Chondrocyte (in vitro differentiated cells): Measurements from ENCODE around the gene EXOC7. TPM values are rescaled to one million over a fixed set of nuclear protein-coding genes. Genes with fewer than 3 reads are reported as not detected.

ENCODE experiments used
- DNase-seq: peaks from one replicate; pipeline ENCODE4 v3.0.0; 2021; ENCODE audit warnings: mixed read lengths, low spot score
- H3K27ac Mint-ChIP-seq: one replicate; pipeline ENCODE4 v1.8.0; 2021; ENCODE audit warnings: mild to moderate bottlenecking, moderate library complexity, mixed read lengths; ENCODE audit not compliant: unreplicated experiment
- H3K27me3 Mint-ChIP-seq: 2 replicates; pipeline ENCODE4 v1.8.0; 2021; ENCODE audit warnings: low read depth, mixed read lengths
- H3K36me3 Mint-ChIP-seq: 2 replicates; pipeline ENCODE4 v1.8.0; 2021; ENCODE audit warnings: low read depth, mixed read lengths
- H3K4me1 Mint-ChIP-seq: 2 replicates; pipeline ENCODE4 v1.8.0; 2021; ENCODE audit warnings: low read depth, mild to moderate bottlenecking, mixed read lengths
- H3K4me3 Mint-ChIP-seq: one replicate; pipeline ENCODE4 v1.8.0; 2021; ENCODE audit warnings: mild to moderate bottlenecking, moderate library complexity, mixed read lengths; ENCODE audit not compliant: unreplicated experiment
- H3K9me3 Mint-ChIP-seq: 2 replicates; pipeline ENCODE4 v1.8.0; 2021; ENCODE audit warnings: low read depth, mixed read lengths
- total RNA-seq: library from RNA; stranded (reverse); gene quantifications from 3 replicates; pipeline ENCODE4 v1.2.1, GENCODE V29; 2021
- TF ChIP-seq, protein P1 (sequence below): fragments of 200-600 bp; sonication (generic); IDR thresholded peaks from 2 replicates; pipeline ENCODE4 v1.5.0; 2021; ENCODE audit warnings: antibody characterized with exemption, mild to moderate bottlenecking, moderate library complexity

EXOC7 gene
- total RNA-seq, 1 donor from 2014 or later, result 131 TPM

DNA sequence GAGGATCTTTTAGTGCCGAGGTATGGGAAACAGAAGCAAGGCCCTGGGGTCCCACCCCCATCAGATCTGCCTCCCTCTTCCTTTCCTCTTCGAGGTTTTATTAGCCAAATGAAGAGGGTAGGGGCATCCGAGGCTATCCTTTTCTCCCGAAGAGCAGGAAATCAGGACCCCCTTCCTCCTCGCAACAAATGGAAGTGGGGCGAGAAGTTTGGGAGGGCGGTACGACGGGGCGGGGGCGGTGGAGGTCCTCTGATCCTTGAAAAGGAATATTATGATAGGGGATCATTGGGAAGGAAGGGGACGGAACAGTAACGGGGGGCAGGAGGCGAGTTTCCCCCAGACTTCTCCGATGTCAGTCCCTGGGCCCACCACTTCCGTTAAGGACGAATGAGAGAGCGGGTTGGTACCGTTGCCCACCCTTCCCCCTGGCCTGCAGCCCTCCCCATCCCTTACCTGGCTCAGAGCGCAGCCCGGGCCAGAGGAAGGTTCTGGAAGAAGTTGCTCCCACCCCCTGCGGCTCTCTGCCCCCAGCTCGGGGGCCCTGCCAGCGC, 37.1 kb upstream of the EXOC7 start:
- Mint-ChIP-seq H3K27me3 (peaks cover 12% of the 10 kb centered on the region), H3K9me3 (no peaks in the 10 kb centered on the region), H3K36me3 (no peaks in the 10 kb centered on the region), H3K4me3 (peak overlapping the region; percentile 71), H3K27ac (no peak overlapping the region), H3K4me1 (peaks cover 21% of the 10 kb centered on the region)
- no peak for DNase-seq
- TF ChIP-seq, protein P1, sequence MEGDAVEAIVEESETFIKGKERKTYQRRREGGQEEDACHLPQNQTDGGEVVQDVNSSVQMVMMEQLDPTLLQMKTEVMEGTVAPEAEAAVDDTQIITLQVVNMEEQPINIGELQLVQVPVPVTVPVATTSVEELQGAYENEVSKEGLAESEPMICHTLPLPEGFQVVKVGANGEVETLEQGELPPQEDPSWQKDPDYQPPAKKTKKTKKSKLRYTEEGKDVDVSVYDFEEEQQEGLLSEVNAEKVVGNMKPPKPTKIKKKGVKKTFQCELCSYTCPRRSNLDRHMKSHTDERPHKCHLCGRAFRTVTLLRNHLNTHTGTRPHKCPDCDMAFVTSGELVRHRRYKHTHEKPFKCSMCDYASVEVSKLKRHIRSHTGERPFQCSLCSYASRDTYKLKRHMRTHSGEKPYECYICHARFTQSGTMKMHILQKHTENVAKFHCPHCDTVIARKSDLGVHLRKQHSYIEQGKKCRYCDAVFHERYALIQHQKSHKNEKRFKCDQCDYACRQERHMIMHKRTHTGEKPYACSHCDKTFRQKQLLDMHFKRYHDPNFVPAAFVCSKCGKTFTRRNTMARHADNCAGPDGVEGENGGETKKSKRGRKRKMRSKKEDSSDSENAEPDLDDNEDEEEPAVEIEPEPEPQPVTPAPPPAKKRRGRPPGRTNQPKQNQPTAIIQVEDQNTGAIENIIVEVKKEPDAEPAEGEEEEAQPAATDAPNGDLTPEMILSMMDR, result no peak

DNA sequence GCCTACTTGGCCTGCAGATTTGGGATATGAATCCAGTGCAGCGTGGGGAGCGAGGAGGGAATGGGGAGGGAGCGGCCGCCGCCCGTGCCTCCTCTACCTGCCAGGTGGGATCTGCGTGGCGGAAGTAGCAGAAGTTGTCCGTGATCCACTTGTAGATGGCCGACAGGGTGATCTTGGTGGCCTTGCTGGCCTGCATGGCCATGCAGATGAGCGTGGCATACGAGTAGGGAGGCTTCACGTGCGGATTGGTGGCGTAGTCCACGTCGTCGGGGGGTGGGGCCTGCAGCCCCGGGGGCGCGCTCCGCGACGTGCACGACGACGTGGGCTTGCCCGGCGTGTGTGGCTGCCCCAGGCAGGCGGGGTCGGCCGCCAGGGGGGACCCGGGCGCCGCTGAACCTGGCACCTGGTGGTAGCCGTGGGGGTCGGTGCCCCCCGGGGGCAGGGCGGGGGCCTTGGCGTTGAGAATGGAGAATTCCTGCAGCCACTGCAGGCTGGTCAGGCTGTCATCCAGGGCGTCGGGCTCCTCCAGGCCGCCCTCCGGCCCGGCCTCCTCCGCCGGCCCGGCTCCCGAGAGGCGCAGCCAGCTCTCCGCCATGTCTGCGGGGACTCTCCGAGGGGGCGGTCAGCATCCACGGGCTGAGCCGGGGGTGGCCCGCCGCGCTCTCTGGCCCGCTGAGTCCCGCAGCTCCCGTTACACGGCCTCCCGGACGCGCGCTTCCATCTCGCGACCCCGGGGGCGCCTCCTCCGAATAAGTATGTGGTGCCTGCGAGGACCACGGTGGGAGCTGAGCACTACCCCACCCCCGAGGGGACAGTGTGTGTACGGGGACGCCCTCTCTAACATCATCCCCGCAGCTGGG, 36.4 kb upstream of the EXOC7 start:
- no peaks in the 10 kb centered on the region for H3K36me3 Mint-ChIP-seq
- TF ChIP-seq, protein P1, result no peak
- H3K9me3 Mint-ChIP-seq, result no peaks in the 10 kb centered on the region
- no peak overlapping the region for H3K27ac Mint-ChIP-seq
- peaks cover 18% of the 10 kb centered on the region for H3K4me1 Mint-ChIP-seq
- H3K4me3 Mint-ChIP-seq, result peak overlapping the region; percentile 12
- peaks cover 12% of the 10 kb centered on the region for H3K27me3 Mint-ChIP-seq
- DNase-seq, result peak; percentile 73

DNA sequence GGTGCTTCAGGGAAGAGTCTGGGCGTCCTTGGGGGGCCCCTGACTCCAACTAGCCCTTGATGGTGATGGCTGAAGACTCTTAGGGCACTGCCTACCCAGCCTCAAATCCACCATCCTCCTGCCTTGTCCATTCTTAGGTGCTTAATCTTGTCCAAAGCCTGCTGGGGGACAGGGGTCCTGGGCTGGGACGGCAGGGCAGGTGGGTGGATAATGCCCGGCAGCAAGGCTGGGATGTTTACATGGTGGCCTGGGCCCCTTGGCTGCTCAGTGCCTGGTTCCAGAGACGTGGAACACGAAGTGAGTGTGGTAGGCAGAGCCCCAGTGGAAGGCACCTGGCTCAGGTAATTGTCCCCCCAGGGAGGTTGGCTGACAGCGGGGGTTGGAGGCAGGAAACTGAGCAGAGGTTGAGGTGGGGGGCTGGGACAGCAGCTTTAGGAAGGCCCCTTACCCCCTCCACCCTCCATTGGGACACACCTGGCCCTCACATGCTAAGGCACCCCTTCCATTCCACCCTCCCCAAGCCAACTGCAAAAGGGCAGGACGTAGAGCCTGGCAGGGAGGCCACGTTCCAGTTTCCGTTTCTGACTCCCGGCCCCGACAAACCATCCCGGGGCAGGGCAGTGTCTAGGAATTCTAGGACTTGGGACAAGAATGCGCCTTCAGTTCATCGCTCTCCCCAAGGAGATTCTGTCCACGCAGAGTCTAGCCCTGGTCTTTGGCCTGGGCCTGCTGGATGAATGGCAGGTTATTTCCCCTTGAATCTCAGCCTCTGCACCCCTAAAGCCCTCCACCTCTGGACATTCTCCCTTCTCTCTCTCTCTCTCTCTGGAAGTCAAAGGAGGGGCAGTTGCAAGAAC, 35.5 kb upstream of the EXOC7 start:
- TF ChIP-seq, protein P1, result no peak
- Mint-ChIP-seq H3K36me3 (no peaks in the 10 kb centered on the region), H3K27ac (peak overlapping the region; percentile 17), H3K9me3 (no peaks in the 10 kb centered on the region), H3K27me3 (peaks cover 12% of the 10 kb centered on the region), H3K4me3 (no peak overlapping the region), H3K4me1 (peaks cover 18% of the 10 kb centered on the region)
- DNase-seq, result peak; percentile 60

DNA sequence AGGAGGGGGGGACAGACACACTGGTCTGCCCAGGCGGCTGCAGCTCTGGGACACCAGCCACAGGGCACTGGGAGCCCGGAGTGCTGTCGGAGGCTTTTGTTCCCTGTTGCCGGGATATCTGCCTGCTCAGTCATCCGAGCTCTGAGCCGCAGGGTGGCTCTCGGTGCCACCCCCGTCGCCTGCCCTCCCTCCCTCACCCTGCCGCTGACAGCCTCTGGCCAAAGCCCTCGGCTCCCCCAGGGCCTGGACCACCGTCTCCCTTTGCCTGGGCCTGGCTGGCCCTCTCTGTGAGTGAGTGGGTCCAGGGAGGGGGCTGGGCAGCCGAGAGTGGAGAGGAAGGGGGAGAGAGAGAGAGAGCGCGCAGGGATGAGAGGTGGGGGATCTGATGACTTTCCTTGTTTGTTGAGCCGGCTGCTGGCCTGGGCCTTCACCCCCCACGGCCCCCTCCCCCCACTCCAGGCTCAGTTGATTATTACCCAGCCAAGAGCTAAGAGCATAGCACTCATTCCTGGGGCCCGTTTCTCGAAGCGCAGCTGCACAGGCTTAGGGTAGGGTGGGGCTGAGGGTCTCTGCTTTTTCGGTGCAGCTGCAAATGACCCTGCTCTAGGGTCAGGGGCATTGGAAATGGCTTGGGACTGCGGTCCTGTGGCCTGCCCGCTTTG, 34.8 kb upstream of the EXOC7 start:
- Mint-ChIP-seq H3K4me1 (peaks cover 18% of the 10 kb centered on the region), H3K27ac (peak overlapping the region; percentile 32), H3K36me3 (no peaks in the 10 kb centered on the region), H3K9me3 (no peaks in the 10 kb centered on the region), H3K27me3 (peaks cover 16% of the 10 kb centered on the region), H3K4me3 (peak overlapping the region; percentile 19)
- DNase-seq, result peak; percentile 71
- TF ChIP-seq, protein P1, result no peak
